ENCODE results near the gene DCTD. TPM values are rescaled to one million over a fixed set of nuclear protein-coding genes. Genes with fewer than 3 reads are reported as not detected.

The DCTD gene
- total RNA-seq, 1 donor from 2014 or later = 99.4 TPM

DNA sequence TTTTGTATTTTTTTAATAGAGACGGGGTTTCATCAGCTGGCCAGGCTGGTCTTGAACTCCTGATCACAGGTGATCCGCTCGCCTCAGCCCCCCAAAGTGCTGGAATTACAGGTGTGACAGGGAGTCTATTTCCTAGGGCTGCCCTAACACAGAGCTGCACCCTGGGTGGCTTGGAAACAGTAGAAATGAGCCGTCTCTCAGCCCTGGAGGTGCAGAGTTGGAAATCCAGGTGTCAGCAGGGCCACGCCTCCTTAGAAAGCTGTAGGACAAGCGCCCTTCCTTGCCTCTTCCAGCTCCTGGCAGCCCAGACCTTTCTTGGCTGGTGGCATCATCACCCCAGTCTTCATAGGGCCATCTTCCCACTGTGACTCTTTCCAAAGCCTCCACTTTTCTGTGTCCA lies 71.6 kb downstream of the DCTD start:
- TF ChIP-seq, protein P1, sequence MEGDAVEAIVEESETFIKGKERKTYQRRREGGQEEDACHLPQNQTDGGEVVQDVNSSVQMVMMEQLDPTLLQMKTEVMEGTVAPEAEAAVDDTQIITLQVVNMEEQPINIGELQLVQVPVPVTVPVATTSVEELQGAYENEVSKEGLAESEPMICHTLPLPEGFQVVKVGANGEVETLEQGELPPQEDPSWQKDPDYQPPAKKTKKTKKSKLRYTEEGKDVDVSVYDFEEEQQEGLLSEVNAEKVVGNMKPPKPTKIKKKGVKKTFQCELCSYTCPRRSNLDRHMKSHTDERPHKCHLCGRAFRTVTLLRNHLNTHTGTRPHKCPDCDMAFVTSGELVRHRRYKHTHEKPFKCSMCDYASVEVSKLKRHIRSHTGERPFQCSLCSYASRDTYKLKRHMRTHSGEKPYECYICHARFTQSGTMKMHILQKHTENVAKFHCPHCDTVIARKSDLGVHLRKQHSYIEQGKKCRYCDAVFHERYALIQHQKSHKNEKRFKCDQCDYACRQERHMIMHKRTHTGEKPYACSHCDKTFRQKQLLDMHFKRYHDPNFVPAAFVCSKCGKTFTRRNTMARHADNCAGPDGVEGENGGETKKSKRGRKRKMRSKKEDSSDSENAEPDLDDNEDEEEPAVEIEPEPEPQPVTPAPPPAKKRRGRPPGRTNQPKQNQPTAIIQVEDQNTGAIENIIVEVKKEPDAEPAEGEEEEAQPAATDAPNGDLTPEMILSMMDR (IDR thresholded peaks at IDR 0.05; ENCODE audit: unreplicated experiment) = no peak
- H3K27me3 Mint-ChIP-seq = peaks cover 17% of the 10 kb centered on the region
- no peak overlapping the region for H3K4me3 Mint-ChIP-seq (ENCODE audit: low read depth)
- no peak overlapping the region for H3K27ac Mint-ChIP-seq
- DNase-seq (ENCODE audit: low spot score, unreplicated experiment) = no peak
- peaks cover 4% of the 10 kb centered on the region for H3K4me1 Mint-ChIP-seq (ENCODE audit: low read depth)
- H3K9me3 Mint-ChIP-seq (ENCODE audit: low read depth) = no peaks in the 10 kb centered on the region
- no peaks in the 10 kb centered on the region for H3K36me3 Mint-ChIP-seq (ENCODE audit: insufficient read depth)

DNA sequence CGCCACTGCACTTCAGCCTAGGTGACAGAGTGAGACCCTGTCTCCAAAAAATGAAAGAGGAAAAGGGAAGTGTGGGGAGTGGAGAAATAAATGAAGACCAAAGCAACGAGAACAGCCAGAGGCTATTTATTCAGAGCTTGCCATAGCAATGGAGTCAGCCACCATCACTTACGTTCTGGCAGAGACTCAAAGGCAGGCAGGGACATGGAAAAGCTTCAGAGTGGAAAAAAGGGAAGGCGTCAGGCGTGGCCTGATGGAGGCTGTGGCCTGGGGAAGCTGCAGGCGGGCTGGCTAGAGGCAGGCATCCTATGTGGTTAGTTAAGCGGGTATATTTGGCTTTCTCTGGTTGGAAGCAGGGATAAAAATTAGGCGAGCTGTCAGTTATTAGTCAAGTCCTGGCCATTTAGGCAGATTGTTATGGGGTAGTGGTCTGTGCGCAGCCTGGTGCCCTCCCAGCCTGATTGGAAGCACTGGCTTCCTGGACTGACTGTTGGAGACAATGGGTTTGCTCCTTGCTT lies 73.3 kb downstream of the DCTD start:
- Mint-ChIP-seq H3K4me3 (ENCODE audit: low read depth) (no peak overlapping the region), H3K4me1 (ENCODE audit: low read depth) (peaks cover 4% of the 10 kb centered on the region), H3K9me3 (ENCODE audit: low read depth) (no peaks in the 10 kb centered on the region), H3K27ac (no peak overlapping the region), H3K27me3 (peaks cover 17% of the 10 kb centered on the region), H3K36me3 (ENCODE audit: insufficient read depth) (no peaks in the 10 kb centered on the region)
- TF ChIP-seq, protein P1 (IDR thresholded peaks at IDR 0.05; ENCODE audit: unreplicated experiment) = no peak
- no peak for DNase-seq (ENCODE audit: low spot score, unreplicated experiment)

DNA sequence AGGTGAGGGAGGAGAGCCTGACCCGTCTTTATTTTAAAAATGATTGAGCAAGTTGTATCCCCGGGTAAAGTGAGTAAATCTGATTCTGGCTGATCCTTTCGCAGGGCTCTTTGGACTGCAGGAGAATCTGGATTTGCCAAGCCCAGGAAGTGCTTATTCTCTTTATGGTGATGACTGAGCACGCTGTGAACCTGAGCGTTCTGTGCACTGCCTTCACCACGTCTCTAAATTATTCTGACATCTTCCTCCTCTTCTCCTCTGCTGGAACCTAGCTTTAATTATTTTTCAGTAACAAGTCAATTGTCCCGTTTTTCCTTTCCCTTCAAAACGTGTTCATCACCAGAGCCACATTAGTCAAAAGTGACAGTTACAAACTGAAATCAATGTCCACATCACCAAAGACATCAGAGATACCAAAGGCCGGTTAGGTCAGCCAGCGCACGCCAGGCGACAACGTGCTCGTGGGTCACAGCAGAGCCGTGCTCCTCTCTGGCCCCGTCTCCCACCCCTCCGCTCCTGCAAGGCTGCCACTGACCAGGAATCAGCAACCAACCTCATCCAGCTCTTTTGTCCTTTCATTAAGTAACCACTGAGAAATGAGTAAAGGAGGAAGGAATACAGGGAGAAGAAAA lies 74.3 kb downstream of the DCTD start:
- H3K27me3 Mint-ChIP-seq = peaks cover 17% of the 10 kb centered on the region
- H3K4me3 Mint-ChIP-seq (ENCODE audit: low read depth) = no peak overlapping the region
- DNase-seq (ENCODE audit: low spot score, unreplicated experiment) = no peak
- no peaks in the 10 kb centered on the region for H3K9me3 Mint-ChIP-seq (ENCODE audit: low read depth)
- no peaks in the 10 kb centered on the region for H3K36me3 Mint-ChIP-seq (ENCODE audit: insufficient read depth)
- H3K4me1 Mint-ChIP-seq (ENCODE audit: low read depth) = peaks cover 6% of the 10 kb centered on the region
- TF ChIP-seq, protein P1 (IDR thresholded peaks at IDR 0.05; ENCODE audit: unreplicated experiment) = no peak
- H3K27ac Mint-ChIP-seq = peak overlapping the region; percentile 21

DNA sequence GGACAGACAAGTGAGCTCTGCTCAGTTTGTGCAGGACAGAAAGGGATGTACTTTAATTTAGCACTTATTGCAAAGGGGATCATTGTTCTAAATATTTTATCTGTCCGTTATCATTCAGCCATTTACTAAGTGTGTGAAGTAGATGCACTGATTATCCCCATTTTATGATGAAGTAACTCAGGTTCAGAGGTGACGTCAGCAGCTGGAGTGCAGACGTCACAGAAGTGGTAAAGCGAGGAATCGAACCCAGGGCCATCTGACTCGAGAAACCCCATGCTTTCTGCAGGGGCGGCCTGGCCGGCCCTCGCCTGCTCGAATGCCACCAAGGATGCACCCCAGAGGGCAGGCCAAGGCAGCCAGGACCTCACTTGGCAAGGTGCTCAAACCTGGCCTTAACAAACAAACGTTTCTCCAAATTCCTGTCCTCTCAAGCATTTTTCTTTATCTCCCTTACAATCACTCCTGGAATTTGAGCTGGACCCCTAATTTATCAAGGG lies 75.0 kb downstream of the DCTD start:
- Mint-ChIP-seq H3K4me3 (ENCODE audit: low read depth) (no peak overlapping the region), H3K27me3 (peaks cover 18% of the 10 kb centered on the region), H3K9me3 (ENCODE audit: low read depth) (no peaks in the 10 kb centered on the region), H3K27ac (no peak overlapping the region), H3K36me3 (ENCODE audit: insufficient read depth) (no peaks in the 10 kb centered on the region), H3K4me1 (ENCODE audit: low read depth) (peaks cover 6% of the 10 kb centered on the region)
- TF ChIP-seq, protein P1 (IDR thresholded peaks at IDR 0.05; ENCODE audit: unreplicated experiment) = no peak
- DNase-seq (ENCODE audit: low spot score, unreplicated experiment) = no peak

DNA sequence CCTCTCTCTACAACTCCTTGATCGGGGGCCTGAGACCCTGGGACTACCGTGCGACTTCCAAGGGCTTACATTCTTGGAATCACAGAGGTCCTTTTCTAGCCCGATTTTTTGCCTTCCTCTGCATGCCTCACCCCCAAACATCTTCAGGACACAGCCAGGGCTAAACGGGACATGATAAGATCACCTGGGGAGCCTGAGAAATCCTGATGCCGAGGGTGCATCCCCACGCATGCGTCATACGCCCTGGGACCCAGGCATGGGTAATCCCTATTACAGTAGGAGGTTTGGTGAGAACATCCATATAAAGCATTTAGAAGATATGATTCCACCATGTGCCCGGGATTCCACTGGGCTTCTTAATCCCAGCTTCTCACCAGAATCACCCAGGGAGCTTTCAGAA lies 77.1 kb downstream of the DCTD start:
- Mint-ChIP-seq H3K36me3 (ENCODE audit: insufficient read depth) (no peaks in the 10 kb centered on the region), H3K4me1 (ENCODE audit: low read depth) (peaks cover 6% of the 10 kb centered on the region), H3K27me3 (peaks cover 30% of the 10 kb centered on the region), H3K27ac (no peak overlapping the region), H3K9me3 (ENCODE audit: low read depth) (no peaks in the 10 kb centered on the region), H3K4me3 (ENCODE audit: low read depth) (no peak overlapping the region)
- TF ChIP-seq, protein P1 (IDR thresholded peaks at IDR 0.05; ENCODE audit: unreplicated experiment) = no peak
- no peak for DNase-seq (ENCODE audit: low spot score, unreplicated experiment)

Other genes starting within 250 kb of the DCTD start
- gene WWC2, start 181.9 kb upstream of the DCTD start, total RNA-seq = 57.0 and 61.2 TPM in 2 replicates